Measurements from ENCODE around the gene KIF21B.

DNA sequence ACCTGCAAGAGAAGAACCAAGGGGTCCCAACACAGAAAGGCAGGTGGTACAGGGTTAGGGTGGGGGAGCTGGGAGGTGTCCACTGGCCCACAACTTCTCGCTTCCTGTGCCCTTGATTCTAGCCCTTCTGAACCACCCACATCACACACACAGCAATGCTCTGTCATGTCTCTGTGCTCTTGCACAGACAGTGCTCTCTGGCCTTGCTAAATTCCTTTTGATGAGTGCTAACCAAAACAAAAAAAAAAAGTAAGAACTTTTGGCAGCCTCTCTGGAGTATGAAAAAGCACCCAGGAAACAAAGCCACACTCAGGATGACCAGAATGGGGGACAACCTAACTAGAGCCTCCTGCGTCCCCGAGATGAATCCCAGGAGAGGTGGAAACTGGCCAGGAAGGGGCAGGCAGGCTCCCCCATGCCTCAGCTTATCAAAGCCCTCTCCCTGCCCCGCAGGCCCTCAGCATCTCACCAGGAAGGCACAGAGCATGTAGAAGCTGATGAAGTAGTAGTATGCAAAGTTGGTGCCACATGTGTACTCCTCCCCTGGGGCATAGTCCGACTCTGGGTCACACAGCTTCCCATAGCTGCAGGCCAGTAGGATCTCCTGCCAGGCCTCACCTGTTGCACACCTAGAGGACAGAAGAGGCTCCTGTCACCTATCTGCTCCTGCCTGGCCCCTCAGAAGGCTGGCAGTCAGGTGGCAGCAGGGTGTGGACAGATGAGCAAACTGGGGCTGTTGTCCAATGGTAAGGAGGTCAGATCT lies 27.2 kb upstream of the KIF21B start:
- TF ChIP-seq, protein P1, sequence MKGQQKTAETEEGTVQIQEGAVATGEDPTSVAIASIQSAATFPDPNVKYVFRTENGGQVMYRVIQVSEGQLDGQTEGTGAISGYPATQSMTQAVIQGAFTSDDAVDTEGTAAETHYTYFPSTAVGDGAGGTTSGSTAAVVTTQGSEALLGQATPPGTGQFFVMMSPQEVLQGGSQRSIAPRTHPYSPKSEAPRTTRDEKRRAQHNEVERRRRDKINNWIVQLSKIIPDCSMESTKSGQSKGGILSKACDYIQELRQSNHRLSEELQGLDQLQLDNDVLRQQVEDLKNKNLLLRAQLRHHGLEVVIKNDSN (IDR thresholded peaks at IDR 0.05), result no peak
- TF ChIP-seq, protein P2, sequence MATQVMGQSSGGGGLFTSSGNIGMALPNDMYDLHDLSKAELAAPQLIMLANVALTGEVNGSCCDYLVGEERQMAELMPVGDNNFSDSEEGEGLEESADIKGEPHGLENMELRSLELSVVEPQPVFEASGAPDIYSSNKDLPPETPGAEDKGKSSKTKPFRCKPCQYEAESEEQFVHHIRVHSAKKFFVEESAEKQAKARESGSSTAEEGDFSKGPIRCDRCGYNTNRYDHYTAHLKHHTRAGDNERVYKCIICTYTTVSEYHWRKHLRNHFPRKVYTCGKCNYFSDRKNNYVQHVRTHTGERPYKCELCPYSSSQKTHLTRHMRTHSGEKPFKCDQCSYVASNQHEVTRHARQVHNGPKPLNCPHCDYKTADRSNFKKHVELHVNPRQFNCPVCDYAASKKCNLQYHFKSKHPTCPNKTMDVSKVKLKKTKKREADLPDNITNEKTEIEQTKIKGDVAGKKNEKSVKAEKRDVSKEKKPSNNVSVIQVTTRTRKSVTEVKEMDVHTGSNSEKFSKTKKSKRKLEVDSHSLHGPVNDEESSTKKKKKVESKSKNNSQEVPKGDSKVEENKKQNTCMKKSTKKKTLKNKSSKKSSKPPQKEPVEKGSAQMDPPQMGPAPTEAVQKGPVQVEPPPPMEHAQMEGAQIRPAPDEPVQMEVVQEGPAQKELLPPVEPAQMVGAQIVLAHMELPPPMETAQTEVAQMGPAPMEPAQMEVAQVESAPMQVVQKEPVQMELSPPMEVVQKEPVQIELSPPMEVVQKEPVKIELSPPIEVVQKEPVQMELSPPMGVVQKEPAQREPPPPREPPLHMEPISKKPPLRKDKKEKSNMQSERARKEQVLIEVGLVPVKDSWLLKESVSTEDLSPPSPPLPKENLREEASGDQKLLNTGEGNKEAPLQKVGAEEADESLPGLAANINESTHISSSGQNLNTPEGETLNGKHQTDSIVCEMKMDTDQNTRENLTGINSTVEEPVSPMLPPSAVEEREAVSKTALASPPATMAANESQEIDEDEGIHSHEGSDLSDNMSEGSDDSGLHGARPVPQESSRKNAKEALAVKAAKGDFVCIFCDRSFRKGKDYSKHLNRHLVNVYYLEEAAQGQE (IDR thresholded peaks at IDR 0.05; ENCODE audit: low read depth), result no peak
- no peak for TF ChIP-seq YY1 (IDR thresholded peaks at IDR 0.05; ENCODE audit: low read depth)
- TF ChIP-seq CREB1 (IDR thresholded peaks at IDR 0.05; ENCODE audit: low read depth), result no peak
- no peak for TF ChIP-seq TEAD4 (IDR thresholded peaks at IDR 0.05)
- no peak for TF ChIP-seq FOXM1 (IDR thresholded peaks at IDR 0.05; ENCODE audit: borderline replicate concordance, low read depth)
- TF ChIP-seq EGR1 (IDR thresholded peaks at IDR 0.05), result no peak
- TF ChIP-seq, protein P3, sequence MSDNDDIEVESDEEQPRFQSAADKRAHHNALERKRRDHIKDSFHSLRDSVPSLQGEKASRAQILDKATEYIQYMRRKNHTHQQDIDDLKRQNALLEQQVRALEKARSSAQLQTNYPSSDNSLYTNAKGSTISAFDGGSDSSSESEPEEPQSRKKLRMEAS (IDR thresholded peaks at IDR 0.05), result no peak
- TF ChIP-seq EP300 (IDR thresholded peaks at IDR 0.05; ENCODE audit: borderline replicate concordance), result no peak
